ENCODE results near the gene PRPF39.

DNA sequence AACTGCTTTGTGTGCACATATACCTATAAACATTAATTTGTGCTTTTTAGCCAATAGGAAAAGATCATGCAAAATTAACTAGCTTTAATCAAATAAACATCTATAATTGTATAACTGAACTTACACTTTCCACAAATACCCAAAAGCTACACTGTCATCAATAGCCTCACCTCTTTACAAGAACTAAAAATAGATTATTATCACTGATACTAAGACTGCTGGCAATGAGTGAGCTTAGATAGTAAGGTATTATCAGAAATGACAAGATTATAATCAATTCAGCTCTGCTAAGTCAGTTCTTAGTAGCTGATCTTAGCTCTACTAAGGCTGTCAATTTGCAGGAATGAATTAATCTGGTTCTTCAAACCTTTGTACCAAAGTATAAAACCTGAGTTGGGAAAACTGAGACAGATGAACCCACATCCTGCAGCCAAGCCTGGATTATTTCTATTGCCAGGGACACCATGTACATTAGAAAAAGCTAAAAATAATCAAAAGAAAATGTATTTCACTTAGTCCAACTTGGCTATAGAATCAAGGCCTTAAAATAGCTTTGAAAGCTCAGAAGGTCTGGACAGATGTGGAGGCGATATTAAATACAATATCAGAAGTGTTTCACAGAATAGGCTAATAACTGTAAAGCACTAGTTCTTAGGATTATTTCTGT is 45.2 kb downstream of the PRPF39 start:
- TF ChIP-seq, protein P1, sequence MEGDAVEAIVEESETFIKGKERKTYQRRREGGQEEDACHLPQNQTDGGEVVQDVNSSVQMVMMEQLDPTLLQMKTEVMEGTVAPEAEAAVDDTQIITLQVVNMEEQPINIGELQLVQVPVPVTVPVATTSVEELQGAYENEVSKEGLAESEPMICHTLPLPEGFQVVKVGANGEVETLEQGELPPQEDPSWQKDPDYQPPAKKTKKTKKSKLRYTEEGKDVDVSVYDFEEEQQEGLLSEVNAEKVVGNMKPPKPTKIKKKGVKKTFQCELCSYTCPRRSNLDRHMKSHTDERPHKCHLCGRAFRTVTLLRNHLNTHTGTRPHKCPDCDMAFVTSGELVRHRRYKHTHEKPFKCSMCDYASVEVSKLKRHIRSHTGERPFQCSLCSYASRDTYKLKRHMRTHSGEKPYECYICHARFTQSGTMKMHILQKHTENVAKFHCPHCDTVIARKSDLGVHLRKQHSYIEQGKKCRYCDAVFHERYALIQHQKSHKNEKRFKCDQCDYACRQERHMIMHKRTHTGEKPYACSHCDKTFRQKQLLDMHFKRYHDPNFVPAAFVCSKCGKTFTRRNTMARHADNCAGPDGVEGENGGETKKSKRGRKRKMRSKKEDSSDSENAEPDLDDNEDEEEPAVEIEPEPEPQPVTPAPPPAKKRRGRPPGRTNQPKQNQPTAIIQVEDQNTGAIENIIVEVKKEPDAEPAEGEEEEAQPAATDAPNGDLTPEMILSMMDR (IDR thresholded peaks at IDR 0.05; ENCODE audit: insufficient read depth, low read depth, low read length) = no peak
- TF ChIP-seq EZH2 (IDR thresholded peaks at IDR 0.05; ENCODE audit: insufficient read depth, low read length) = no peak
